ENCODE data around the gene PCNX2.

PCNX2 gene

GRCh38 chr1:233342086-233342485 lies 46.6 kb upstream of the PCNX2 start:
- H3K79me2 ChIP-seq (ENCODE audit: insufficient read depth, low read length): peaks cover 16% of the 10 kb centered on the region
- H3K9me2 ChIP-seq (replicated peaks; ENCODE audit: low read depth, low read length): no peaks in the 10 kb centered on the region
- H3K4me2 ChIP-seq (ENCODE audit: low read depth, low read length, poor library complexity, severe bottlenecking): peak overlapping the region; percentile 53
- no peaks in the 10 kb centered on the region for H3K9me3 ChIP-seq (ENCODE audit: insufficient read depth, low read depth, low read length)
- H3K4me1 ChIP-seq (ENCODE audit: insufficient read depth, low read length, poor library complexity, severe bottlenecking): peaks cover 32% of the 10 kb centered on the region
- peaks cover under 1% of the 10 kb centered on the region; the same call in 1 of the 2 replicates for H3K36me3 ChIP-seq (ENCODE audit: insufficient read depth, low read length)
- H3F3A ChIP-seq (ENCODE audit: low read depth): no peaks in the 10 kb centered on the region
- no peaks in the 10 kb centered on the region for H3K27me3 ChIP-seq (ENCODE audit: insufficient read depth, low read length, poor library complexity, severe bottlenecking)
- no peaks in the 10 kb centered on the region for H4K20me1 ChIP-seq (ENCODE audit: insufficient read depth, low read length, poor library complexity, severe bottlenecking)
- H3K4me3 ChIP-seq (ENCODE audit: low read length, poor library complexity, severe bottlenecking): no peak overlapping the region
- TF ChIP-seq CTCF (conservative IDR thresholded peaks at IDR 0.05; ENCODE audit: low read length) (no peak), EZH2phosphoT487 (IDR thresholded peaks at IDR 0.05; ENCODE audit: borderline replicate concordance) (no peak)
- H2AFZ ChIP-seq (ENCODE audit: low read length): no peak overlapping the region
- H3K9ac ChIP-seq (ENCODE audit: low read depth, low read length, poor library complexity, severe bottlenecking): no peak overlapping the region

- TF ChIP-seq EZH2phosphoT487 (IDR thresholded peaks at IDR 0.05; ENCODE audit: borderline replicate concordance) (no peak), CTCF (conservative IDR thresholded peaks at IDR 0.05; ENCODE audit: low read length) (no peak)
- H3K36me3 ChIP-seq (ENCODE audit: insufficient read depth, low read length): no peaks in the 10 kb centered on the region
- H3K4me2 ChIP-seq (ENCODE audit: low read depth, low read length, poor library complexity, severe bottlenecking): peak overlapping the region; percentile 53
- H3K9ac ChIP-seq (ENCODE audit: low read depth, low read length, poor library complexity, severe bottlenecking): no peak overlapping the region
- no peaks in the 10 kb centered on the region for H3K27me3 ChIP-seq (ENCODE audit: insufficient read depth, low read length, poor library complexity, severe bottlenecking)
- H3K79me2 ChIP-seq (ENCODE audit: insufficient read depth, low read length): peaks cover 21% of the 10 kb centered on the region
- H3K9me3 ChIP-seq (ENCODE audit: insufficient read depth, low read depth, low read length): no peaks in the 10 kb centered on the region
- H4K20me1 ChIP-seq (ENCODE audit: insufficient read depth, low read length, poor library complexity, severe bottlenecking): no peaks in the 10 kb centered on the region
- H3K4me3 ChIP-seq (ENCODE audit: low read length, poor library complexity, severe bottlenecking): peak overlapping the region; percentile 4
- peaks cover 35% of the 10 kb centered on the region for H3K4me1 ChIP-seq (ENCODE audit: insufficient read depth, low read length, poor library complexity, severe bottlenecking)
- H2AFZ ChIP-seq (ENCODE audit: low read length): peak overlapping the region; percentile 33; the same call in 1 of the 2 replicates
- H3K9me2 ChIP-seq (replicated peaks; ENCODE audit: low read depth, low read length): no peaks in the 10 kb centered on the region
- H3F3A ChIP-seq (ENCODE audit: low read depth): no peaks in the 10 kb centered on the region
Observed at GRCh38 chr1:233340966-233341516, 45.5 kb upstream of the PCNX2 start.

GRCh38 chr1:233340031-233340555 lies 44.6 kb upstream of the PCNX2 start:
- no peak overlapping the region for H3K9ac ChIP-seq (ENCODE audit: low read depth, low read length, poor library complexity, severe bottlenecking)
- peaks cover 25% of the 10 kb centered on the region for H3K79me2 ChIP-seq (ENCODE audit: insufficient read depth, low read length)
- H3F3A ChIP-seq (ENCODE audit: low read depth): no peaks in the 10 kb centered on the region
- peaks cover 35% of the 10 kb centered on the region for H3K4me1 ChIP-seq (ENCODE audit: insufficient read depth, low read length, poor library complexity, severe bottlenecking)
- TF ChIP-seq CTCF (conservative IDR thresholded peaks at IDR 0.05; ENCODE audit: low read length) (no peak), EZH2phosphoT487 (IDR thresholded peaks at IDR 0.05; ENCODE audit: borderline replicate concordance) (no peak)
- no peak overlapping the region for H3K4me2 ChIP-seq (ENCODE audit: low read depth, low read length, poor library complexity, severe bottlenecking)
- H4K20me1 ChIP-seq (ENCODE audit: insufficient read depth, low read length, poor library complexity, severe bottlenecking): no peaks in the 10 kb centered on the region
- no peaks in the 10 kb centered on the region for H3K9me2 ChIP-seq (replicated peaks; ENCODE audit: low read depth, low read length)
- no peaks in the 10 kb centered on the region for H3K9me3 ChIP-seq (ENCODE audit: insufficient read depth, low read depth, low read length)
- no peak overlapping the region for H2AFZ ChIP-seq (ENCODE audit: low read length)
- H3K36me3 ChIP-seq (ENCODE audit: insufficient read depth, low read length): no peaks in the 10 kb centered on the region
- H3K4me3 ChIP-seq (ENCODE audit: low read length, poor library complexity, severe bottlenecking): no peak overlapping the region
- no peaks in the 10 kb centered on the region for H3K27me3 ChIP-seq (ENCODE audit: insufficient read depth, low read length, poor library complexity, severe bottlenecking)

All from Loucy (cell line).